ENCODE data around the gene NPIPB9. TPM values are rescaled to one million over a fixed set of nuclear protein-coding genes. Genes with fewer than 3 reads are reported as not detected.
"Not testable (repeated sequence)": the region's sequence is repeated elsewhere in the genome, so short reads cannot be mapped to it uniquely, and the experiment has no call there.

Gene NPIPB9
- total RNA-seq, 8 experiments from 2014 or later: 0.60 to 7.5 (median 1.5) TPM

DNA sequence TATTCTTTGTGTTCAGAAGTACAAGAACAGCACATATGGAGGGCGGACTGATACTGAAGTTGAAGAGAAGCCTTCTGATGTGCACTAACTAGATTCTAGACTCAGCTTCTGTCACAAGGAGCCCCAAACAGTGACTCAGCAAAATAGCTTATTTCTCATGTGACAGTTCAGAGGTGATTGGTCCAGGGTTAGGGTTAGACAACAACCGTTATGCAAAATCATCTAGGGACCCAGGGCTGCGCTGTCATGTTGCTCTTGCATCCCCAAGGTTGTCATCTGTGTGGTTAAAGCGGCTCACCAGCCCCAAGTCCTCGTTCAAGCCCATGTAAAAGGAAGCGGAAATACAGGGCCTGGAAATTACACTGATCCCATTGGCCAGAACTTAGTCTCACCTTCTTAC, 30.1 kb downstream of the NPIPB9 start:
- H3K4me3 ChIP-seq; ATAC-seq (replicated peaks in 6 of 8); H3K4me1 ChIP-seq (replicated peaks in 1 of 2); H3K27ac ChIP-seq; in situ Hi-C loops (cut with MboI; ENCODE audit: low pct_unique_long_range_greater_than_20kb in 2 of 9, low sequenced_read_pairs in 9 of 9, unreplicated experiment in 9 of 9): not testable (repeated sequence)
- no CpG with 5 or more reads among the region's 6 CpGs for WGBS, 10 experiments

DNA sequence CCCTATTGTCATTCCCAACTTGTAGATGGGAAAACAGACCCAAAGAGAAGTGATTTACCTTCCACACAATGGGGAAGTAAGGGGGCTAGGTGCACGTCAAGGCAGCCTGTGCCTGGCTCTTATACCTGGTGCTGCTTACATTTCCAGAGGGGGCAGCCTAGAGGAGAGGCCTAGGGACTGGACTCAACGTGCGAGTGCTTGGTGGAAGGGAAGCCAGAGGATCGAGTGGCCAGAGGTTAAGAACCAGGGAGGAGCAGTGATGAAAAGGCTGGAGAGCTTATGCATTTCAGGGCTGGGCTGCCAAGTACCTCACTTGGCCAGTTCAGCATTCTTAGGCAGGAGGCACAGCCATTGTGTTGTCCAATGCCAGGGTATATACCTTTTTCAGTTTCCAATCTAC, 30.8 kb downstream of the NPIPB9 start:
- in situ Hi-C loops (cut with MboI; ENCODE audit: low pct_unique_long_range_greater_than_20kb in 2 of 9, low sequenced_read_pairs in 9 of 9, unreplicated experiment in 9 of 9); H3K4me3 ChIP-seq; H3K4me1 ChIP-seq (replicated peaks in 1 of 2); H3K27ac ChIP-seq: not testable (repeated sequence)
- peak in 2 of 8 experiments; percentile 49 to 54 for ATAC-seq (replicated peaks in 6 of 8)
- no CpG with 5 or more reads among the region's 4 CpGs for WGBS, 10 experiments

DNA sequence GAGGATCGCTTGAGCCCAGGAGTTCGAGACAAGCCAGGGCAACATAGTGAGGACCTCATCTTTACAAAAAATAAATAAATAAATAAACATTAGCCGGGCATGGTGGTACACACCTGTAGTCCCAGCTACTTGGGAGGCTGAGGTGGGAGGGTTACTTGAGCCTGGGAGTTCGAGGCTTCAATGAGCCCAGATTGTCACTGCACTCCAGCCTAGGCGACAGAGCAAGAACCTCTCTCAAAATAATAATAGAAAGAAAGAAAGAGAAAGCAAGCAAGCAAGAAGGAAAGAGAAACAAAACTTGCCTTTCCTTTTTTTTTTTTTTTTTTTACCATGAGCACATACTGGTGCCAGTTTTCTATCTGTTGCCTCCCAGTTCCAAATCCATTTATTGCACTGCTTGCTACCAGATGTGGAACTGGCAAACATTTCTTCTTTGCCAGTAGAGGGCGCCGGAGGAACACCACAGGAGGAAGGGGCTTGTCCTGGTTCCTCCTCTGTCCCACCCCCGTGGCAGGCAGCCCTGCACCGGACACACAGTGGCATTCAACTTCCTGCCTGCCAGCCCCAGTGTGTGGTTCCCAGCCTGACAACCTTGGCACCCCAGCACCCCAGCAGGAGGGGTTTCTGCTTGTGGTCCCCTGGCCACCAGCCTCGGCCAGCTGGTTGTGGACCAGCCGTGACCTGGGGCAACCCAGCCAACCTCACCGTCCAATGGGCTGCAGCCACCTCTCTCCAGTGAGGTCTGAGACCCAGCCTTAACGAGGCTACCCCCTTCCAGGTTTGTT, 50.8 kb downstream of the NPIPB9 start:
- WGBS, 10 experiments: no CpG with 5 or more reads among the region's 13 CpGs
- in situ Hi-C loops (cut with MboI; ENCODE audit: low pct_unique_long_range_greater_than_20kb in 2 of 9, low sequenced_read_pairs in 9 of 9, unreplicated experiment in 9 of 9); H3K4me3 ChIP-seq; H3K27ac ChIP-seq; H3K4me1 ChIP-seq (replicated peaks in 1 of 2): not testable (repeated sequence)
- peak; percentile 64 to 99 (median 95) for ATAC-seq (replicated peaks in 6 of 8)

DNA sequence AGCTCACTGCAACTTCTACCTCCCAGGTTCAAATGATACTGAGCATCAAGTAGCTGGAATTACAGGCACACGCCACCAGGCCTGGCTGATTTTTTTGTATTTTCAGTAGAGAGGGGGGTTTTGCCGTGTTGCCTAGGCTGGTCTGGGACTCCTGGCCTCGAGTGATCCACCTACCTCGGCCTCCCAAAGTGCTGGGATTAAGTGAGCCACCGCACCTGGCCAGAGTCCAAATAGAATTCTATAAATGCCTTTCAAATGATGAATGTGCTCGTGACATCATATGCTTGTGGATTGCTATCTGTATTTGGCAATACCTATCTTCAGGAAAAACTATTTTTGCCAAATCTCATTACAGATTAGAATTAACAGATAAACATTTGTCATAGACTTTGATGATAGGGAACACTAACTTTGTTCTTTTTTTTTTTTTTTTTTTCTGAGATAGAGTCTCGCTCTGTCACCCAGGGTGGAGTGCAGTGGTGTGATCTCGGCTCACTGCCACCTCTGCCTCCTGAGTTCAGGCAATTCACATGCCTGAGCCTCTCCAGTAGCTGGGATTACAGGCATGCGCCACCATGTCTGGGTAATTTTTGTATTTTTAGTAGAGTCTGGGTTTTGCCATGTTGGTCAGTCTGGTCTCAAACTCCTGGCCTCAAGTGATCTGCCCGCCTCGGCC, 56.0 kb downstream of the NPIPB9 start:
- in situ Hi-C loops (cut with MboI; ENCODE audit: low pct_unique_long_range_greater_than_20kb in 2 of 9, low sequenced_read_pairs in 9 of 9, unreplicated experiment in 9 of 9); H3K27ac ChIP-seq; H3K4me3 ChIP-seq; H3K4me1 ChIP-seq (replicated peaks in 1 of 2): not testable (repeated sequence)
- ATAC-seq (replicated peaks in 6 of 8): peak in 2 of 8 experiments; percentile 38 to 42
- no CpG with 5 or more reads among the region's 11 CpGs for WGBS, 10 experiments

DNA sequence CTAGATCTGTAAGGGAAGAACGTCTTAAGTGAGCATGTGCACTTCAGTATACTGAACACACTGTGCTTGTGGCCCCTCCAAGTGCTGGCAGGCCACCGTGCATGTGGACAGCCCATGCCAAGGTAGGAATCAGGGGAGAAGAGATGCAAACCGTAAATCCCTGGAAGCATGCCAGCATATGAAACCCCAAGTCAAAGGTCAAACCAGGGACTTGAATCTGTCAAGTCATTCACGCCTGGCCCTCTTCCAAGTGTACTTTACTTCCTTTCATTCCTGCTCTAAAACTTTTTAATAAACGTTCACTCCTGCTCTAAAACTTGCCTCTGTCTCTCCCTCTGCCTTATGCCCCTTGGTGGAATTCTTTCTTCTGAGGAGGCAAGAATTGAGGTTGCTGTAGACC, 68.4 kb downstream of the NPIPB9 start:
- Histone ChIP-seq H3K27ac (no peak overlapping the region), H3K4me3 (no peak overlapping the region), H3K4me1 (replicated peaks in 1 of 2) (peaks cover 4 to 6% of the 10 kb centered on the region in 2 donors)
- in situ Hi-C loops (cut with MboI; ENCODE audit: low pct_unique_long_range_greater_than_20kb in 2 of 9, low sequenced_read_pairs in 9 of 9, unreplicated experiment in 9 of 9): no loop called here
- no peak for ATAC-seq (replicated peaks in 6 of 8)
- 50 to 100% (median 89%) methylated on average over 1 to 5 of the region's 5 CpGs; no CpG with 5 or more reads in 2 of the 10 experiments for WGBS, 10 experiments

DNA sequence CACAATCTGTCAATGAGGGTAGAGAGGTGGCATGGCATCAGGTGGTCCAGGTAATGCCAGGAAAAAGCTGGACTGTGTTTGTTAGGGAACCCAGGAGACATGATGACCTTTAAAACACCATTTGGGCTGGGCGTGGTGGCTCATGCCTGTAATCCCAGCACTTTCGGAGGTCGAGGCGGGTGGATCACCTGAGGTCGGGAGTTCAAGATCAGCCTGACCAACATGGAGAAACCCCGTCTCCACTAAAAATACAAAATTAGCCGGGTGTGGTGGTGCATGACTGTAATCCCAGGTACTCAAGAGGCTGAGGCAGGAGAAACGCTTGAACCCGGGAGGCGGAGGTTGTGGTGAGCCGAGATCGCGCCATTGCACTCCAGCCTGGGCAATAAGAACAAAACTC, 69.0 kb downstream of the NPIPB9 start:
- H3K27ac ChIP-seq; ATAC-seq (replicated peaks in 6 of 8); H3K4me3 ChIP-seq; in situ Hi-C loops (cut with MboI; ENCODE audit: low pct_unique_long_range_greater_than_20kb in 2 of 9, low sequenced_read_pairs in 9 of 9, unreplicated experiment in 9 of 9): not testable (repeated sequence)
- H3K4me1 ChIP-seq (replicated peaks in 1 of 2): peaks cover 10 to 11% of the 10 kb centered on the region in 2 donors
- 93 to 100% (median 99%) methylated on average over 3 to 6 of the region's 13 CpGs; no CpG with 5 or more reads in 6 of the 10 experiments for WGBS, 10 experiments

DNA sequence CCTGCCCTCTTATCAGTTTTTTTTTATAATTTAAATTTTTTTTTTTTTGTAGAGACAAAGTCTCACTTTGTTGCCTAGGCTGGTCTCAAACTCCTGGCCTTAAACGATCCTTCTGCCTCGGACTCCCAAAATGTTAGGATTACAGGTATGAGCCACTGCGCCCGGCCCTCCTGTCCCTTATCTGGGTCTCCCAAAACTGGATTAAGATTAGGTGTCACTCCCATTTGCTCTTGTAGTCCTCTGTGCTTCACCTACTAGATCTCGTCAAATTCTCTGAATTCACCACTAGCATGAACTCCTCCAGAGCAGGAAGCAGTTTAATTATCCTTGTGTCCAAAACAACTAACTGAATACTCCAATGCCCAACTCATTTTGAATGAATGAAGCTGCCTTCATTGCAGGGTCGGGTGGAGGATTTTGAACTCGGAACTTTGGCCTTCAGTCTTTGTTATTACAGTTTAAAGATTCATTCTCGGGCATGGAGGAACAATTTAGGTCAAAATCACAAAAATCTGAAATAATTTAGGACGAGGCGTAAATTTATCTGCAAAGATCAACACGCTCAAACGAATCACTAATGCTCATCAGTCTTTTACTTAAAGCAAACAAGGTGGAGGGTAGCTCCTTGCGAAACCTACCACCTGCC, 70.4 kb downstream of the NPIPB9 start:
- 9 to 73% (median 28%) methylated on average over 4 to 12 of the region's 13 CpGs for WGBS, 10 experiments
- Histone ChIP-seq H3K4me1 (replicated peaks in 1 of 2) (peaks cover 16 to 19% of the 10 kb centered on the region in 2 donors), H3K27ac (peak overlapping the region; percentile 97 to 98), H3K4me3 (peak overlapping the region; percentile 66 to 97 (median 79))
- in situ Hi-C loops (cut with MboI; ENCODE audit: low pct_unique_long_range_greater_than_20kb in 2 of 9, low sequenced_read_pairs in 9 of 9, unreplicated experiment in 9 of 9): no loop called here
- ATAC-seq (replicated peaks in 6 of 8): no peak

Other genes with a start within 250 kb of the NPIPB9 start
- gene IL27, start 245.0 kb upstream of the NPIPB9 start, total RNA-seq: under 1 TPM in 1 of 8 experiments, not detected in 7; 0.76 TPM
- gene NUPR1, start 212.8 kb upstream of the NPIPB9 start, total RNA-seq: 100 to 1,000 TPM in 2 of 8 experiments, 10 to 100 TPM in 2, under 1 TPM in 4; 0.05 to 108 (median 15.4) TPM
- gene SGF29, start 197.9 kb upstream of the NPIPB9 start, total RNA-seq: 10 to 100 TPM; 16.5 to 35.0 (median 24.7) TPM
- gene SULT1A2, start 154.7 kb upstream of the NPIPB9 start, total RNA-seq: 1 to 10 TPM in 1 of 8 experiments, under 1 TPM in 6, not detected in 1; 0.11 to 1.2 (median 0.21) TPM
- 10 to 100 TPM in 2 of 8 experiments, 1 to 10 TPM in 4, under 1 TPM in 2; 0.16 to 15.9 (median 3.4) TPM for gene SULT1A1, start 141.7 kb upstream of the NPIPB9 start, total RNA-seq
- gene NPIPB8, start 113.7 kb upstream of the NPIPB9 start, total RNA-seq: 1 to 10 TPM in 1 of 8 experiments, under 1 TPM in 2, not detected in 5; 0.38 to 1.5 (median 0.75) TPM
- gene EIF3C, start 40.3 kb upstream of the NPIPB9 start, total RNA-seq: 100 to 1,000 TPM; 259 to 754 (median 376) TPM
- gene ATXN2L, start 71.2 kb downstream of the NPIPB9 start, total RNA-seq: 100 to 1,000 TPM in 2 of 8 experiments, 10 to 100 TPM in 6; 30.4 to 129 (median 57.4) TPM
- gene TUFM, start 94.6 kb downstream of the NPIPB9 start, total RNA-seq: 100 to 1,000 TPM in 7 of 8 experiments, 10 to 100 TPM in 1; 97.3 to 268 (median 122) TPM
- gene SH2B1, start 112.1 kb downstream of the NPIPB9 start, total RNA-seq: 10 to 100 TPM; 14.5 to 59.6 (median 32.1) TPM
- gene ATP2A1, start 126.7 kb downstream of the NPIPB9 start, total RNA-seq: 1 to 10 TPM in 5 of 8 experiments, under 1 TPM in 3; 0.49 to 7.2 (median 1.8) TPM
- 10 to 100 TPM in 5 of 8 experiments, 1 to 10 TPM in 3; 8.2 to 22.9 (median 11.1) TPM for gene RABEP2, start 173.5 kb downstream of the NPIPB9 start, total RNA-seq
- under 1 TPM in 4 of 8 experiments, not detected in 4; 0.13 to 0.56 (median 0.31) TPM for gene CD19, start 180.2 kb downstream of the NPIPB9 start, total RNA-seq
- gene NFATC2IP, start 199.2 kb downstream of the NPIPB9 start, total RNA-seq: 10 to 100 TPM; 10.2 to 51.7 (median 16.4) TPM
- 10 to 100 TPM; 23.4 to 63.3 (median 32.6) TPM for gene SPNS1, start 223.0 kb downstream of the NPIPB9 start, total RNA-seq
- 1 to 10 TPM in 7 of 8 experiments, under 1 TPM in 1; 0.71 to 6.2 (median 3.4) TPM for gene LAT, start 233.3 kb downstream of the NPIPB9 start, total RNA-seq

Measured in motor neuron (in vitro differentiated cells).